ENCODE data around the gene GNG4. TPM values are rescaled to one million over a fixed set of nuclear protein-coding genes. Genes with fewer than 3 reads are reported as not detected.

GNG4 gene
- total and polyA plus RNA-seq, 9 of the 15 experiments (the other 6 are each of a cell fraction or from before 2014, with no cell fraction given) = 0.06 to 0.58 (median 0.08) TPM; not detected in 4

DNA sequence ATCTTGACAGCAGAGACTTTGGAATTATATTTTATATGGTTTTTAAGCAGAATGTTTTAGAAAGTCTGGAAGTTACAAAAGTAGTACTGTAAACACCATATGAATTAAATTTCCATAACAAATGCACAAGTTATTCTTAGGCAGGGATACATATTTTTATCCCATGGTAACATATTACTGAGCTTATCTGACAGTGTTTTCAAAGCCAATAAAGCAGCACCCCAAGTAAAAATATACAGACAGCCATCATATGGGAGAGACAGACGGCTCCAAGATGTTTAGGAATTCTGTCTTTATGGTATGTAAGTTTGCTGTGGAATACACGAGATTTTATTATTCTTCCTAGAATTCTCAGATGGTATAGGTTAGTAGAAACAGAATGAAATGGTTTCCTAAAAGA lies 12.0 kb upstream of the GNG4 start (continued):
- TF ChIP-seq, protein P1, sequence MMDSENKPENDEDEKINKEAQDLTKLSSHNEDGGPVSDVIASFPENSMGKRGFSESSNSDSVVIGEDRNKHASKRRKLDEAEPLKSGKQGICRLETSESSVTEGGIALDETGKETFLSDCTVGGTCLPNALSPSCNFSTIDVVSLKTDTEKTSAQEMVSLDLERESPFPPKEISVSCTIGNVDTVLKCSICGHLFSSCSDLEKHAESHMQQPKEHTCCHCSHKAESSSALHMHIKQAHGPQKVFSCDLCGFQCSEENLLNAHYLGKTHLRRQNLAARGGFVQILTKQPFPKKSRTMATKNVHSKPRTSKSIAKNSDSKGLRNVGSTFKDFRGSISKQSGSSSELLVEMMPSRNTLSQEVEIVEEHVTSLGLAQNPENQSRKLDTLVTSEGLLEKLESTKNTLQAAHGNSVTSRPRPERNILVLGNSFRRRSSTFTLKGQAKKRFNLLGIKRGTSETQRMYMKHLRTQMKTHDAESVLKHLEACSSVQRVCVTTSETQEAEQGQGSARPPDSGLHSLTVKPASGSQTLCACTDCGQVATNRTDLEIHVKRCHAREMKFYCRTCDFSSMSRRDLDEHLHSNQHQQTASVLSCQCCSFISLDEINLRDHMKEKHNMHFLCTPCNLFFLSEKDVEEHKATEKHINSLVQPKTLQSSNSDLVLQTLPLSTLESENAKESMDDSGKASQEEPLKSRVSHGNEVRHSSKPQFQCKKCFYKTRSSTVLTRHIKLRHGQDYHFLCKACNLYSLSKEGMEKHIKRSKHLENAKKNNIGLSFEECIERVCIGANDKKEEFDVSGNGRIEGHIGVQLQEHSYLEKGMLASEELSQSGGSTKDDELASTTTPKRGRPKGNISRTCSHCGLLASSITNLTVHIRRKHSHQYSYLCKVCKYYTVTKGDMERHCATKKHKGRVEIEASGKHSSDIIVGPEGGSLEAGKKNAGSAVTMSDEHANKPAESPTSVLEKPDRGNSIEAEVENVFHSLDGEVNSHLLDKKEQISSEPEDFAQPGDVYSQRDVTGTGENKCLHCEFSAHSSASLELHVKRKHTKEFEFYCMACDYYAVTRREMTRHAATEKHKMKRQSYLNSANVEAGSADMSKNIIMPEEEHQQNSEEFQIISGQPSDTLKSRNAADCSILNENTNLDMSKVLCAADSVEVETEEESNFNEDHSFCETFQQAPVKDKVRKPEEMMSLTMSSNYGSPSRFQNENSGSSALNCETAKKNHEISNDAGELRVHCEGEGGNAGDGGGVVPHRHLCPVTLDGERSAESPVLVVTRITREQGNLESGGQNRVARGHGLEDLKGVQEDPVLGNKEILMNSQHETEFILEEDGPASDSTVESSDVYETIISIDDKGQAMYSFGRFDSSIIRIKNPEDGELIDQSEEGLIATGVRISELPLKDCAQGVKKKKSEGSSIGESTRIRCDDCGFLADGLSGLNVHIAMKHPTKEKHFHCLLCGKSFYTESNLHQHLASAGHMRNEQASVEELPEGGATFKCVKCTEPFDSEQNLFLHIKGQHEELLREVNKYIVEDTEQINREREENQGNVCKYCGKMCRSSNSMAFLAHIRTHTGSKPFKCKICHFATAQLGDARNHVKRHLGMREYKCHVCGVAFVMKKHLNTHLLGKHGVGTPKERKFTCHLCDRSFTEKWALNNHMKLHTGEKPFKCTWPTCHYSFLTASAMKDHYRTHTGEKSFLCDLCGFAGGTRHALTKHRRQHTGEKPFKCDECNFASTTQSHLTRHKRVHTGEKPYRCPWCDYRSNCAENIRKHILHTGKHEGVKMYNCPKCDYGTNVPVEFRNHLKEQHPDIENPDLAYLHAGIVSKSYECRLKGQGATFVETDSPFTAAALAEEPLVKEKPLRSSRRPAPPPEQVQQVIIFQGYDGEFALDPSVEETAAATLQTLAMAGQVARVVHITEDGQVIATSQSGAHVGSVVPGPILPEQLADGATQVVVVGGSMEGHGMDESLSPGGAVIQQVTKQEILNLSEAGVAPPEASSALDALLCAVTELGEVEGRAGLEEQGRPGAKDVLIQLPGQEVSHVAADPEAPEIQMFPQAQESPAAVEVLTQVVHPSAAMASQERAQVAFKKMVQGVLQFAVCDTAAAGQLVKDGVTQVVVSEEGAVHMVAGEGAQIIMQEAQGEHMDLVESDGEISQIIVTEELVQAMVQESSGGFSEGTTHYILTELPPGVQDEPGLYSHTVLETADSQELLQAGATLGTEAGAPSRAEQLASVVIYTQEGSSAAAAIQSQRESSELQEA (IDR thresholded peaks at IDR 0.05; ENCODE audit: low read depth) = no peak
- TF ChIP-seq PTBP1 (IDR thresholded peaks at IDR 0.05; ENCODE audit: low read depth, low read length) (no peak), HMG20A (CRISPR knock-in tag; conservative IDR thresholded peaks at IDR 0.05) (no peak), CCNT2 (IDR thresholded peaks at IDR 0.05; ENCODE audit: borderline replicate concordance, extremely low read depth, insufficient read length, low read depth, low read length) (no peak)

Measured in K562 (cell line).